Body of pancreas (tissue), 4 donors: Measurements from ENCODE around the gene STAT1.

Experiments used
- POLR2A ChIP-seq, 3 donors: fragments of 450-650 bp; IDR thresholded peaks; one replicate each; pipeline ENCODE4 v1.6.1; 2016; ENCODE audit warnings: antibody characterized with exemption in 3 of 3, mild to moderate bottlenecking in 2 of 3
- TF ChIP-seq, protein P1 (sequence below), 7 experiments: fragments of 450-650 bp in 4 of 7; fragments of 200-600 bp in 3 of 7; sonication (generic) in 3 of 7; IDR thresholded peaks; one replicate each; pipeline ENCODE4 v1.5.1; 2016 to 2019; ENCODE audit warnings: antibody characterized with exemption in 7 of 7

DNA sequence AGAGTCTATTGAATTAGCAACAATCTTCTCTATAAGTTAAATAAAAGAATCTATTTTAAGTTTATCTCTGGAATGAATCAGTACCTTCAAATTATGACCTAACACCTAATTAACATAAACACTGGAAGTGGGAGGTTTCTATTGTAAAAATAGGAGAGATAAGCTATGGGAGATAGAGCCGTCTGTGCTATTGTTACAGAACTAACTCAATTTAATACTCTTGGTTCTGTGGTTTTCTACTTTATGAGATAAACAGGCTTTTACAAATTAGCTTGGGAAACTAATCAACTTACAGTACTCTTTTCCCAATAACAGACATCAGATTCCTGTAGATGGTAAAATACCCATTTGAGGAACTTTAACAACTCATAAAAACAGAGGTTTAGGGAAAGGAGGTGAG, 25.6 kb upstream of the STAT1 start:
- TF ChIP-seq, protein P1, sequence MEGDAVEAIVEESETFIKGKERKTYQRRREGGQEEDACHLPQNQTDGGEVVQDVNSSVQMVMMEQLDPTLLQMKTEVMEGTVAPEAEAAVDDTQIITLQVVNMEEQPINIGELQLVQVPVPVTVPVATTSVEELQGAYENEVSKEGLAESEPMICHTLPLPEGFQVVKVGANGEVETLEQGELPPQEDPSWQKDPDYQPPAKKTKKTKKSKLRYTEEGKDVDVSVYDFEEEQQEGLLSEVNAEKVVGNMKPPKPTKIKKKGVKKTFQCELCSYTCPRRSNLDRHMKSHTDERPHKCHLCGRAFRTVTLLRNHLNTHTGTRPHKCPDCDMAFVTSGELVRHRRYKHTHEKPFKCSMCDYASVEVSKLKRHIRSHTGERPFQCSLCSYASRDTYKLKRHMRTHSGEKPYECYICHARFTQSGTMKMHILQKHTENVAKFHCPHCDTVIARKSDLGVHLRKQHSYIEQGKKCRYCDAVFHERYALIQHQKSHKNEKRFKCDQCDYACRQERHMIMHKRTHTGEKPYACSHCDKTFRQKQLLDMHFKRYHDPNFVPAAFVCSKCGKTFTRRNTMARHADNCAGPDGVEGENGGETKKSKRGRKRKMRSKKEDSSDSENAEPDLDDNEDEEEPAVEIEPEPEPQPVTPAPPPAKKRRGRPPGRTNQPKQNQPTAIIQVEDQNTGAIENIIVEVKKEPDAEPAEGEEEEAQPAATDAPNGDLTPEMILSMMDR (IDR thresholded peaks at IDR 0.05), result no peak
- TF ChIP-seq POLR2A (IDR thresholded peaks at IDR 0.05), result no peak
